ENCODE data around the gene LRFN3.
"Not testable (repeated sequence)": the region's sequence is repeated elsewhere in the genome, so short reads cannot be mapped to it uniquely, and the experiment has no call there.

Gene LRFN3

GRCh38 chr19:35904311-35905068 is 31.7 kb upstream of the LRFN3 start:
- DNase-seq (ENCODE audit: low spot score) (no peak), FAIRE-seq (no peak)

- DNase-seq (ENCODE audit: low spot score) (no peak), FAIRE-seq (no peak)
Measured at GRCh38 chr19:35905178-35905727, 30.9 kb upstream of the LRFN3 start.

GRCh38 chr19:35907377-35907745 is 28.8 kb upstream of the LRFN3 start:
- no peak for DNase-seq (ENCODE audit: low spot score)

GRCh38 chr19:35908010-35908441 is 28.1 kb upstream of the LRFN3 start, which contains the start of gene TYROBP:
Gene TYROBP (minus strand): TSS chr19:35908295. CDS start chr19:35908228, 67 bp downstream.
- DNase-seq (ENCODE audit: low spot score) (no peak), FAIRE-seq (no peak)

More at GRCh38 chr19:35907377-35907745, 28.8 kb upstream of the LRFN3 start:
- no peak for FAIRE-seq

- FAIRE-seq: no peak
- no peak for DNase-seq (ENCODE audit: low spot score)
Measured at GRCh38 chr19:35908973-35909683, 27.0 kb upstream of the LRFN3 start.

- FAIRE-seq (no peak), DNase-seq (ENCODE audit: low spot score) (no peak)
Measured at GRCh38 chr19:35909684-35910035, 26.5 kb upstream of the LRFN3 start.

GRCh38 chr19:35910355-35910754 is 25.8 kb upstream of the LRFN3 start:
- not testable (repeated sequence) for FAIRE-seq; DNase-seq (ENCODE audit: low spot score)

GRCh38 chr19:35911173-35911572 is 25.0 kb upstream of the LRFN3 start:
- FAIRE-seq (no peak), DNase-seq (ENCODE audit: low spot score) (no peak)

- peak; percentile 51 for DNase-seq (ENCODE audit: low spot score)
- no peak for FAIRE-seq
Measured at GRCh38 chr19:35911790-35912189, 24.4 kb upstream of the LRFN3 start.

GRCh38 chr19:35913589-35913988 is 22.6 kb upstream of the LRFN3 start:
- FAIRE-seq: no peak
- DNase-seq (ENCODE audit: low spot score): no peak

GRCh38 chr19:35915443-35915842 is 20.7 kb upstream of the LRFN3 start:
- no peak for DNase-seq (ENCODE audit: low spot score)
- FAIRE-seq: no peak

- no peak for FAIRE-seq
Measured at GRCh38 chr19:35919306-35919705, 16.9 kb upstream of the LRFN3 start.

GRCh38 chr19:35921012-35921411 is 15.2 kb upstream of the LRFN3 start:
- no peak for FAIRE-seq

More at GRCh38 chr19:35919306-35919705, 16.9 kb upstream of the LRFN3 start:
- DNase-seq (ENCODE audit: low spot score): no peak

GRCh38 chr19:35925501-35925900 is 10.7 kb upstream of the LRFN3 start:
- DNase-seq (ENCODE audit: low spot score) (no peak), FAIRE-seq (no peak)

More at GRCh38 chr19:35921012-35921411, 15.2 kb upstream of the LRFN3 start:
- no peak for DNase-seq (ENCODE audit: low spot score)

GRCh38 chr19:35928507-35928906 is 7.7 kb upstream of the LRFN3 start:
- DNase-seq (ENCODE audit: low spot score) (no peak), FAIRE-seq (no peak)

- DNase-seq (ENCODE audit: low spot score) (no peak), FAIRE-seq (no peak)
Measured at GRCh38 chr19:35929876-35930275, 6.3 kb upstream of the LRFN3 start.

GRCh38 chr19:35931161-35931873 is 4.9 kb upstream of the LRFN3 start:
- FAIRE-seq (peak; percentile 74), DNase-seq (ENCODE audit: low spot score) (peak; percentile 97)

- FAIRE-seq (no peak), DNase-seq (ENCODE audit: low spot score) (no peak)
Measured at GRCh38 chr19:35931874-35932202, 4.3 kb upstream of the LRFN3 start.

GRCh38 chr19:35932291-35932936 is 3.8 kb upstream of the LRFN3 start:
- FAIRE-seq: no peak
- DNase-seq (ENCODE audit: low spot score): no peak

- FAIRE-seq (no peak), DNase-seq (ENCODE audit: low spot score) (no peak)
Measured at GRCh38 chr19:35936738-35937268, 629 bp downstream of the LRFN3 start.

Data from RCC 7860 (cell line).